Chondrocyte (in vitro differentiated cells): ENCODE results near the gene KCTD2. TPM values are rescaled to one million over a fixed set of nuclear protein-coding genes. Genes with fewer than 3 reads are reported as not detected.

Experiments
- DNase-seq: peaks from one replicate; pipeline ENCODE4 v3.0.0; 2021; ENCODE audit warnings: mixed read lengths, low spot score
- H3K27ac Mint-ChIP-seq: one replicate; pipeline ENCODE4 v1.8.0; 2021; ENCODE audit warnings: mild to moderate bottlenecking, moderate library complexity, mixed read lengths; ENCODE audit not compliant: unreplicated experiment
- H3K27me3 Mint-ChIP-seq: 2 replicates; pipeline ENCODE4 v1.8.0; 2021; ENCODE audit warnings: low read depth, mixed read lengths
- H3K36me3 Mint-ChIP-seq: 2 replicates; pipeline ENCODE4 v1.8.0; 2021; ENCODE audit warnings: low read depth, mixed read lengths
- H3K4me1 Mint-ChIP-seq: 2 replicates; pipeline ENCODE4 v1.8.0; 2021; ENCODE audit warnings: low read depth, mild to moderate bottlenecking, mixed read lengths
- H3K4me3 Mint-ChIP-seq: one replicate; pipeline ENCODE4 v1.8.0; 2021; ENCODE audit warnings: mild to moderate bottlenecking, moderate library complexity, mixed read lengths; ENCODE audit not compliant: unreplicated experiment
- H3K9me3 Mint-ChIP-seq: 2 replicates; pipeline ENCODE4 v1.8.0; 2021; ENCODE audit warnings: low read depth, mixed read lengths
- total RNA-seq: library from RNA; stranded (reverse); gene quantifications from 3 replicates; pipeline ENCODE4 v1.2.1, GENCODE V29; 2021
- TF ChIP-seq, protein P1 (sequence below): fragments of 200-600 bp; sonication (generic); IDR thresholded peaks from 2 replicates; pipeline ENCODE4 v1.5.0; 2021; ENCODE audit warnings: antibody characterized with exemption, mild to moderate bottlenecking, moderate library complexity

Gene KCTD2
- total RNA-seq, 1 donor from 2014 or later = 17.1 TPM

DNA sequence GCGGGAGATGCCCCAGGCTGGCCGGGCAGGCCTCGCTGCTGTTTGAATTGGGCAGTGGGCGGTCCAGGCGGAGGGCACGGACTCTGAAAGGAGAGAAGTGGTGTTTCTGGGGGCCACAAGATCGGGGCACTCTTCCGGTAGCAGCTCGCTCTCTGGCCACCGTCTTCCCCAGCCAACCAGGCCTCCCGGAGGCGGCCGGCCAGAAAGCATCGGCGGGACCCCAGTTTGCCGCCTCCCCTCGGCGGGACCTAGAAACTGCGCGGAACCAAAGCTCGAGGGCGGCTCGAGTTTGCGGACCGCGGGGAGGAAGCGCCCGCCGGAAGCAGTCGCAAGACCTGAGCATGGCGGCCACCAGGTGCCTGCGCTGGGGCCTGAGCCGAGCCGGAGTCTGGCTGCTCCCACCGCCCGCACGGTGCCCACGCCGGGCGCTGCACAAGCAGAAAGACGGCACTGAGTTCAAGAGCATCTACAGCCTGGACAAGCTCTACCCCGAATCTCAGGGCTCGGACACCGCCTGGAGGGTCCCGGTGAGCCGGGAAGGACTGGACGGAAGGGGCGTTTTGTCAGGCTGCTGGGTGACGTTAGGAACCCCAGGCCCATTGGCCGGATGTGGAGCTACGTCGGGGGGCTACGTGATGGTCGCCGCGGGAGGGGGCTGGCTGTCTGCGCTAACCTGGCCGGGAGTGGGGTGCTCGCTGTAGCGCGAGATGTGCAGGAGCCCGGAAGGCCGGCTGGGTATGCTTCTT, 34.5 kb upstream of the KCTD2 start, which contains the start of gene MRPL58:
Gene MRPL58 (plus strand): TSS at position 325 of the 746 bp plus-strand sequence. CDS start 17 bp downstream, at position 342.
- H3K27ac Mint-ChIP-seq = peak within 1 kb of the TSS; percentile 96
- H3K36me3 Mint-ChIP-seq = peaks cover 7% of the 10 kb centered on the region
- H3K4me1 Mint-ChIP-seq = peaks cover 29% of the 10 kb centered on the region
- TF ChIP-seq, protein P1, sequence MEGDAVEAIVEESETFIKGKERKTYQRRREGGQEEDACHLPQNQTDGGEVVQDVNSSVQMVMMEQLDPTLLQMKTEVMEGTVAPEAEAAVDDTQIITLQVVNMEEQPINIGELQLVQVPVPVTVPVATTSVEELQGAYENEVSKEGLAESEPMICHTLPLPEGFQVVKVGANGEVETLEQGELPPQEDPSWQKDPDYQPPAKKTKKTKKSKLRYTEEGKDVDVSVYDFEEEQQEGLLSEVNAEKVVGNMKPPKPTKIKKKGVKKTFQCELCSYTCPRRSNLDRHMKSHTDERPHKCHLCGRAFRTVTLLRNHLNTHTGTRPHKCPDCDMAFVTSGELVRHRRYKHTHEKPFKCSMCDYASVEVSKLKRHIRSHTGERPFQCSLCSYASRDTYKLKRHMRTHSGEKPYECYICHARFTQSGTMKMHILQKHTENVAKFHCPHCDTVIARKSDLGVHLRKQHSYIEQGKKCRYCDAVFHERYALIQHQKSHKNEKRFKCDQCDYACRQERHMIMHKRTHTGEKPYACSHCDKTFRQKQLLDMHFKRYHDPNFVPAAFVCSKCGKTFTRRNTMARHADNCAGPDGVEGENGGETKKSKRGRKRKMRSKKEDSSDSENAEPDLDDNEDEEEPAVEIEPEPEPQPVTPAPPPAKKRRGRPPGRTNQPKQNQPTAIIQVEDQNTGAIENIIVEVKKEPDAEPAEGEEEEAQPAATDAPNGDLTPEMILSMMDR = peak; percentile 79
- no peaks in the 10 kb centered on the region for H3K27me3 Mint-ChIP-seq
- peak within 1 kb of the TSS; percentile 95 for H3K4me3 Mint-ChIP-seq
- H3K9me3 Mint-ChIP-seq = no peaks in the 10 kb centered on the region
- peak; percentile 95 for DNase-seq

DNA sequence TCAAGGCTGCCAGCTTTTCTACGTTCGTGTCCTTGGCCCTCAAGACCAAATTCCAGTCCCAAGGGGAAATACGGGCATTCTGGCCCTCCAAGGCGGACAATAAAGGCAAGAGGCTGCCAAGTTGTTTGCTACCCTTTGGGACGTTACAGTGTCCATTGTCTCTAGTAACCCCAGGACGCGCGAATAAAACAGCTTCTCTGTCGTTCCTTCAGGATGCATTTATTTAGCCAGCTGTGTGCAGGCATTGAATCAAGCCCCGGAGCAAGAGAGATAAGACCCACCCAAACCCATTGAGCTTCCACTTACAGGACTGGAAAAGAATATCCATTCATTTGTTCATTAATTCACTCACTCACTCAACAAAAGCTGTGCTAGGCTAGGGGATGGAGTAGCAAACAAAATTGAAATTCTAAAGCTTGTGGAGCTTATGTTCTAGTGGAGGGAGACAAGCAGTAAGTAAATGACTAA, 33.9 kb upstream of the KCTD2 start:
- Mint-ChIP-seq H3K27ac (peak overlapping the region; percentile 92), H3K4me3 (peak overlapping the region; percentile 95), H3K4me1 (peaks cover 29% of the 10 kb centered on the region), H3K27me3 (no peaks in the 10 kb centered on the region), H3K9me3 (no peaks in the 10 kb centered on the region), H3K36me3 (peaks cover 8% of the 10 kb centered on the region)
- TF ChIP-seq, protein P1 = no peak
- no peak for DNase-seq

DNA sequence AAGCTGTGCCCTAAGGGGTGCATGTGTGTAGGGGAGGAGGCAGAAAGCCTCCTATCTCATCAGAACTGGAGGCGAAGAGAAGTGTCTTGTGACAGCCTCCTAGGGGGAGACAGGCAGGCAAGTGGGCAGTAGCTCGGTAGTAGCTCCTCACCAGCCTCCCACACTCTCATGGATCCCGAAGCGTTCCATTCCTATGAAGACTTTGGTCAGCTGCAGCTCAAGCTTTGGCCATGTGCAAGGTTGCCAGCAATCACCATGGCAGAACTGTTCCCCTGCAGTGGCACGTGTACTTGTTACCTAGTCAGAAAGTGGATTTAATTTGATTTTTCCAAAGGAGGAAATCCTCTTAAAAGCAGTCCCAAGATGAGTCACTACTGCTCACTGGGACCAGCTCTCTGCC, 27.9 kb upstream of the KCTD2 start:
- Mint-ChIP-seq H3K9me3 (no peaks in the 10 kb centered on the region), H3K36me3 (peaks cover 31% of the 10 kb centered on the region)
- no peak for DNase-seq

DNA sequence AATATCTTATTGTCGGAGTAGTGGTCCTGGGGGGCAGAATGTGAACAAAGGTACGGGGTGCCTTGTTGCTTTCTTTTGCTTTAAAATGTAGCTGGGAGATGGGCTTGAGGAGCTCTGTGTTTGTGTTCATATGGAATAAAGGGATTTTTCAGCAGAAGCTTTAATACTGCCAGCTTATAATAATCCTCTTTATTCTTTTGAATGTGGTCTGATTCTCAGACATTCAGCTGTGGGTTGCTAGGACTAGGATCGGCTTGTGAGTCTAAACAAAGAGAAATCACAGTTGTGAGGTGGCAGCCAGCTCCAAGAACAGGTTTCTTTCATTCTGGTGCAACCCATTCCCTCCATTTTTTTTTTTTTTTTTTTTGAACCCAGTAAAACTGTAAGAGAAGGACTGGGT, 27.3 kb upstream of the KCTD2 start:
- Mint-ChIP-seq H3K27me3 (no peaks in the 10 kb centered on the region), H3K4me1 (peaks cover 2% of the 10 kb centered on the region), H3K27ac (no peak overlapping the region), H3K4me3 (no peak overlapping the region), H3K36me3 (peaks cover 31% of the 10 kb centered on the region), H3K9me3 (no peaks in the 10 kb centered on the region)
- DNase-seq = no peak
- TF ChIP-seq, protein P1 = no peak

More for the DNA sequence above, 27.9 kb upstream of the KCTD2 start:
- Mint-ChIP-seq H3K4me3 (no peak overlapping the region), H3K4me1 (peaks cover 4% of the 10 kb centered on the region), H3K27me3 (no peaks in the 10 kb centered on the region), H3K27ac (no peak overlapping the region)
- TF ChIP-seq, protein P1 = no peak

DNA sequence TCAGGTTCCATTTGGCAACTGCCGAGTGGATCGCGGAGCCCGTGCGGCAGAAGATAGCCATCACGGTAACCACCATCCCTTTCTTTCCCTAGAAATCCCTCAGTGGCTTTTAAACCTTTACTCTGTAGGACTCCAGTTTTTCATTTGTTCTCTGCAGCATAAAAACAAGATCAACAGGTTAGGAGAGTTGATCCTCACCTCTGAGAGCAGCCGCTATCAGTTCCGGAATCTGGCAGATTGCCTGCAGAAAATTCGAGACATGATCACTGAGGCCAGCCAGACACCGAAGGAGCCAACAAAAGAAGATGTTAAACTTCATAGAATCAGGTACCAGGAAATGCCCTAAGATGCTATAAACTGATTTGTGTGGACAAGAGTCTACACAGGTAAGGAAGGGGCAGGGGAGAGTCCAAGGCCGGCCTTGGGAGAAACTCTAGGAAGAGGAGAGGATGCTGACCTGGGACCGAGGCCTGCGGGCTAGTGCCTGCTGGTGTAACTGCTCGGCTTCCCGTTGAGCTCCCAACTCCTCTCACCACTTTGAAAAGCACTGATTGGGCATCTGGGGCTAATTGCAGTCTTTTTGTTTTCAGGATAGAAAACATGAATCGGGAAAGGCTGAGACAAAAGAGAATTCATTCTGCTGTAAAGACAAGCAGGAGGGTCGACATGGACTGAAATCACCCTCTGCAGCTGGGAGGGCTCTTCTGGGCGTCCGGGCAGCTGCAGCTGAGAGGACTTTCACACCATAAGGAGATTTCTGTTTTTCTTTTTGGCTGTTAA, 26.5 kb upstream of the KCTD2 start:
- H3K4me3 Mint-ChIP-seq = no peak overlapping the region

More for the DNA sequence above, 26.5 kb upstream of the KCTD2 start:
- H3K9me3 Mint-ChIP-seq = no peaks in the 10 kb centered on the region
- TF ChIP-seq, protein P1 = no peak
- H3K27ac Mint-ChIP-seq = no peak overlapping the region
- no peaks in the 10 kb centered on the region for H3K27me3 Mint-ChIP-seq
- H3K4me1 Mint-ChIP-seq = no peaks in the 10 kb centered on the region
- peaks cover 29% of the 10 kb centered on the region for H3K36me3 Mint-ChIP-seq
- no peak for DNase-seq
